HEK293 (cell line): Measurements from ENCODE around the gene METTL1.

Experiments
- BCL11A ChIP-seq: fragments of 450-650 bp; formaldehyde crosslinking; IDR thresholded peaks from 2 replicates; pipeline ENCODE4 v1.5.1; 2016; ENCODE audit warnings: low read depth, missing biosample characterization, missing genetic modification characterization
- SP7 ChIP-seq: fragments of 450-650 bp; formaldehyde crosslinking; IDR thresholded peaks from 2 replicates; pipeline ENCODE4 v1.5.1; 2016; ENCODE audit warnings: missing biosample characterization, missing genetic modification characterization
- ZFP3 ChIP-seq: fragments of 450-650 bp; formaldehyde crosslinking; IDR thresholded peaks from 2 replicates; pipeline ENCODE4 v1.5.1; 2016; ENCODE audit warnings: low read depth, missing biosample characterization, missing genetic modification characterization
- ZNF292 ChIP-seq: fragments of 450-650 bp; formaldehyde crosslinking; IDR thresholded peaks from 2 replicates; pipeline ENCODE4 v1.5.1; 2016; ENCODE audit warnings: low read depth, missing biosample characterization, missing genetic modification characterization, borderline replicate concordance
- ZNF510 ChIP-seq: fragments of 450-650 bp; formaldehyde crosslinking; IDR thresholded peaks from 2 replicates; pipeline ENCODE4 v1.5.1; 2018; ENCODE audit warnings: mild to moderate bottlenecking, missing genetic modification characterization, missing biosample characterization; ENCODE audit not compliant: insufficient replicate concordance
- TF ChIP-seq, protein P1 (sequence below): fragments of 450-650 bp; formaldehyde crosslinking; IDR thresholded peaks from 2 replicates; pipeline ENCODE4 v1.5.1; 2016; ENCODE audit warnings: missing biosample characterization, missing genetic modification characterization
- TF ChIP-seq, protein P2 (sequence below): fragments of 450-650 bp; formaldehyde crosslinking; IDR thresholded peaks from 2 replicates; pipeline ENCODE4 v1.5.1; 2016; ENCODE audit warnings: missing biosample characterization, missing genetic modification characterization
- TF ChIP-seq, protein P3 (sequence below): fragments of 450-650 bp; formaldehyde crosslinking; conservative IDR thresholded peaks from 2 replicates; pipeline ENCODE4 v1.5.1; 2016; ENCODE audit warnings: low read depth, missing biosample characterization, missing genetic modification characterization
- TF ChIP-seq, protein P4 (sequence below): fragments of 450-650 bp; formaldehyde crosslinking; IDR thresholded peaks from 2 replicates; pipeline ENCODE4 v1.5.1; 2016; ENCODE audit warnings: missing biosample characterization, missing genetic modification characterization, borderline replicate concordance
- TF ChIP-seq, protein P5 (sequence below): fragments of 450-650 bp; formaldehyde crosslinking; IDR thresholded peaks from 2 replicates; pipeline ENCODE4 v1.5.1; 2016; ENCODE audit warnings: missing biosample characterization, missing genetic modification characterization
- TF ChIP-seq, protein P6 (sequence below): fragments of 450-650 bp; formaldehyde crosslinking; optimal IDR thresholded peaks from 2 replicates; pipeline ENCODE3; 2016; ENCODE audit warnings: missing biosample characterization, mild to moderate bottlenecking, missing genetic modification characterization
- TF ChIP-seq, protein P7 (sequence below): fragments of 450-650 bp; formaldehyde crosslinking; IDR thresholded peaks from 2 replicates; pipeline ENCODE4 v1.5.1; 2016; ENCODE audit warnings: missing biosample characterization, missing genetic modification characterization
- TF ChIP-seq, protein P8 (sequence below): fragments of 450-650 bp; IDR thresholded peaks from 2 replicates; pipeline ENCODE4 v1.5.1; 2018; ENCODE audit warnings: missing biosample characterization, missing genetic modification characterization
- TF ChIP-seq, protein P9 (sequence below): fragments of 450-650 bp; formaldehyde crosslinking; IDR thresholded peaks from 2 replicates; pipeline ENCODE4 v1.5.1; 2016; ENCODE audit warnings: missing biosample characterization, missing genetic modification characterization

DNA sequence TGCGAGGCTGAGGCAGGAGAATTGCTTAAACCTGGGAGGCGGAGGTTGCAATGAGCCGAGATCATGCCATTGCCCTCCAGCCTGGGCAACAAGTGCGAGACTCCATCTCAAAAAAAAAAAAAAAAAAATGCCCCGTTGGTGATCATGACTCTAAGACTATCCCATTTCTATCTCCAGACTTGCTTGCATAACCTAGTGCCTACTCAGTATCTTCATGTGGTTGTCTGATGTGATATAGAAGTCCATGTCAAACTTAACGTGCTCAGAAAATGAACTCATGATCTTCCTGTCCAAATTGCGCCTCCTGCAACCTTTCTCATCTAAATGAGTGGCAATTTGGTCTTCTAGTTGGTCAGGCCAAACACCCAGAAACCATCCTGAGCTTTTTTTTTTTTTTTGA is 6.0 kb upstream of the METTL1 start:
- TF ChIP-seq SP7 (no peak), ZNF510 (no peak), ZNF292 (tag by site-specific recombination) (no peak), BCL11A (tag by site-specific recombination) (no peak), ZFP3 (tag by site-specific recombination) (no peak)
- TF ChIP-seq, protein P1, sequence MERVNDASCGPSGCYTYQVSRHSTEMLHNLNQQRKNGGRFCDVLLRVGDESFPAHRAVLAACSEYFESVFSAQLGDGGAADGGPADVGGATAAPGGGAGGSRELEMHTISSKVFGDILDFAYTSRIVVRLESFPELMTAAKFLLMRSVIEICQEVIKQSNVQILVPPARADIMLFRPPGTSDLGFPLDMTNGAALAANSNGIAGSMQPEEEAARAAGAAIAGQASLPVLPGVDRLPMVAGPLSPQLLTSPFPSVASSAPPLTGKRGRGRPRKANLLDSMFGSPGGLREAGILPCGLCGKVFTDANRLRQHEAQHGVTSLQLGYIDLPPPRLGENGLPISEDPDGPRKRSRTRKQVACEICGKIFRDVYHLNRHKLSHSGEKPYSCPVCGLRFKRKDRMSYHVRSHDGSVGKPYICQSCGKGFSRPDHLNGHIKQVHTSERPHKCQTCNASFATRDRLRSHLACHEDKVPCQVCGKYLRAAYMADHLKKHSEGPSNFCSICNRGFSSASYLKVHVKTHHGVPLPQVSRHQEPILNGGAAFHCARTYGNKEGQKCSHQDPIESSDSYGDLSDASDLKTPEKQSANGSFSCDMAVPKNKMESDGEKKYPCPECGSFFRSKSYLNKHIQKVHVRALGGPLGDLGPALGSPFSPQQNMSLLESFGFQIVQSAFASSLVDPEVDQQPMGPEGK (tag by site-specific recombination) = no peak
- TF ChIP-seq, protein P2, sequence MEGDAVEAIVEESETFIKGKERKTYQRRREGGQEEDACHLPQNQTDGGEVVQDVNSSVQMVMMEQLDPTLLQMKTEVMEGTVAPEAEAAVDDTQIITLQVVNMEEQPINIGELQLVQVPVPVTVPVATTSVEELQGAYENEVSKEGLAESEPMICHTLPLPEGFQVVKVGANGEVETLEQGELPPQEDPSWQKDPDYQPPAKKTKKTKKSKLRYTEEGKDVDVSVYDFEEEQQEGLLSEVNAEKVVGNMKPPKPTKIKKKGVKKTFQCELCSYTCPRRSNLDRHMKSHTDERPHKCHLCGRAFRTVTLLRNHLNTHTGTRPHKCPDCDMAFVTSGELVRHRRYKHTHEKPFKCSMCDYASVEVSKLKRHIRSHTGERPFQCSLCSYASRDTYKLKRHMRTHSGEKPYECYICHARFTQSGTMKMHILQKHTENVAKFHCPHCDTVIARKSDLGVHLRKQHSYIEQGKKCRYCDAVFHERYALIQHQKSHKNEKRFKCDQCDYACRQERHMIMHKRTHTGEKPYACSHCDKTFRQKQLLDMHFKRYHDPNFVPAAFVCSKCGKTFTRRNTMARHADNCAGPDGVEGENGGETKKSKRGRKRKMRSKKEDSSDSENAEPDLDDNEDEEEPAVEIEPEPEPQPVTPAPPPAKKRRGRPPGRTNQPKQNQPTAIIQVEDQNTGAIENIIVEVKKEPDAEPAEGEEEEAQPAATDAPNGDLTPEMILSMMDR (tag by site-specific recombination) = no peak
- TF ChIP-seq, protein P3, sequence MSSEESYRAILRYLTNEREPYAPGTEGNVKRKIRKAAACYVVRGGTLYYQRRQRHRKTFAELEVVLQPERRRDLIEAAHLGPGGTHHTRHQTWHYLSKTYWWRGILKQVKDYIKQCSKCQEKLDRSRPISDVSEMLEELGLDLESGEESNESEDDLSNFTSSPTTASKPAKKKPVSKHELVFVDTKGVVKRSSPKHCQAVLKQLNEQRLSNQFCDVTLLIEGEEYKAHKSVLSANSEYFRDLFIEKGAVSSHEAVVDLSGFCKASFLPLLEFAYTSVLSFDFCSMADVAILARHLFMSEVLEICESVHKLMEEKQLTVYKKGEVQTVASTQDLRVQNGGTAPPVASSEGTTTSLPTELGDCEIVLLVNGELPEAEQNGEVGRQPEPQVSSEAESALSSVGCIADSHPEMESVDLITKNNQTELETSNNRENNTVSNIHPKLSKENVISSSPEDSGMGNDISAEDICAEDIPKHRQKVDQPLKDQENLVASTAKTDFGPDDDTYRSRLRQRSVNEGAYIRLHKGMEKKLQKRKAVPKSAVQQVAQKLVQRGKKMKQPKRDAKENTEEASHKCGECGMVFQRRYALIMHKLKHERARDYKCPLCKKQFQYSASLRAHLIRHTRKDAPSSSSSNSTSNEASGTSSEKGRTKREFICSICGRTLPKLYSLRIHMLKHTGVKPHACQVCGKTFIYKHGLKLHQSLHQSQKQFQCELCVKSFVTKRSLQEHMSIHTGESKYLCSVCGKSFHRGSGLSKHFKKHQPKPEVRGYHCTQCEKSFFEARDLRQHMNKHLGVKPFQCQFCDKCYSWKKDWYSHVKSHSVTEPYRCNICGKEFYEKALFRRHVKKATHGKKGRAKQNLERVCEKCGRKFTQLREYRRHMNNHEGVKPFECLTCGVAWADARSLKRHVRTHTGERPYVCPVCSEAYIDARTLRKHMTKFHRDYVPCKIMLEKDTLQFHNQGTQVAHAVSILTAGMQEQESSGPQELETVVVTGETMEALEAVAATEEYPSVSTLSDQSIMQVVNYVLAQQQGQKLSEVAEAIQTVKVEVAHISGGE (tag by site-specific recombination) = no peak
- TF ChIP-seq, protein P4, sequence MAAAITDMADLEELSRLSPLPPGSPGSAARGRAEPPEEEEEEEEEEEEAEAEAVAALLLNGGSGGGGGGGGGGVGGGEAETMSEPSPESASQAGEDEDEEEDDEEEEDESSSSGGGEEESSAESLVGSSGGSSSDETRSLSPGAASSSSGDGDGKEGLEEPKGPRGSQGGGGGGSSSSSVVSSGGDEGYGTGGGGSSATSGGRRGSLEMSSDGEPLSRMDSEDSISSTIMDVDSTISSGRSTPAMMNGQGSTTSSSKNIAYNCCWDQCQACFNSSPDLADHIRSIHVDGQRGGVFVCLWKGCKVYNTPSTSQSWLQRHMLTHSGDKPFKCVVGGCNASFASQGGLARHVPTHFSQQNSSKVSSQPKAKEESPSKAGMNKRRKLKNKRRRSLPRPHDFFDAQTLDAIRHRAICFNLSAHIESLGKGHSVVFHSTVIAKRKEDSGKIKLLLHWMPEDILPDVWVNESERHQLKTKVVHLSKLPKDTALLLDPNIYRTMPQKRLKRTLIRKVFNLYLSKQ (tag by site-specific recombination) = no peak
- TF ChIP-seq, protein P5, sequence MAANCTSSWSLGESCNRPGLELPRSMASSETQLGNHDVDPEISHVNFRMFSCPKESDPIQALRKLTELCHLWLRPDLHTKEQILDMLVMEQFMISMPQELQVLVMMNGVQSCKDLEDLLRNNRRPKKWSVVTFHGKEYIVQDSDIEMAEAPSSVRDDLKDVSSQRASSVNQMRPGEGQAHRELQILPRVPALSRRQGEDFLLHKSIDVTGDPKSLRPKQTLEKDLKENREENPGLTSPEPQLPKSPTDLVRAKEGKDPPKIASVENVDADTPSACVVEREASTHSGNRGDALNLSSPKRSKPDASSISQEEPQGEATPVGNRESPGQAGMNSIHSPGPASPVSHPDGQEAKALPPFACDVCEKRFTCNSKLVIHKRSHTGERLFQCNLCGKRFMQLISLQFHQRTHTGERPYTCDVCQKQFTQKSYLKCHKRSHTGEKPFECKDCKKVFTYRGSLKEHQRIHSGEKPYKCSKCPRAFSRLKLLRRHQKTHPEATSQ = no peak
- TF ChIP-seq, protein P6, sequence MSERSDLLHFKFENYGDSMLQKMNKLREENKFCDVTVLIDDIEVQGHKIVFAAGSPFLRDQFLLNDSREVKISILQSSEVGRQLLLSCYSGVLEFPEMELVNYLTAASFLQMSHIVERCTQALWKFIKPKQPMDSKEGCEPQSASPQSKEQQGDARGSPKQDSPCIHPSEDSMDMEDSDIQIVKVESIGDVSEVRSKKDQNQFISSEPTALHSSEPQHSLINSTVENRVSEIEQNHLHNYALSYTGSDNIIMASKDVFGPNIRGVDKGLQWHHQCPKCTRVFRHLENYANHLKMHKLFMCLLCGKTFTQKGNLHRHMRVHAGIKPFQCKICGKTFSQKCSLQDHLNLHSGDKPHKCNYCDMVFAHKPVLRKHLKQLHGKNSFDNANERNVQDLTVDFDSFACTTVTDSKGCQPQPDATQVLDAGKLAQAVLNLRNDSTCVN (tag by site-specific recombination) = no peak
- TF ChIP-seq, protein P7, sequence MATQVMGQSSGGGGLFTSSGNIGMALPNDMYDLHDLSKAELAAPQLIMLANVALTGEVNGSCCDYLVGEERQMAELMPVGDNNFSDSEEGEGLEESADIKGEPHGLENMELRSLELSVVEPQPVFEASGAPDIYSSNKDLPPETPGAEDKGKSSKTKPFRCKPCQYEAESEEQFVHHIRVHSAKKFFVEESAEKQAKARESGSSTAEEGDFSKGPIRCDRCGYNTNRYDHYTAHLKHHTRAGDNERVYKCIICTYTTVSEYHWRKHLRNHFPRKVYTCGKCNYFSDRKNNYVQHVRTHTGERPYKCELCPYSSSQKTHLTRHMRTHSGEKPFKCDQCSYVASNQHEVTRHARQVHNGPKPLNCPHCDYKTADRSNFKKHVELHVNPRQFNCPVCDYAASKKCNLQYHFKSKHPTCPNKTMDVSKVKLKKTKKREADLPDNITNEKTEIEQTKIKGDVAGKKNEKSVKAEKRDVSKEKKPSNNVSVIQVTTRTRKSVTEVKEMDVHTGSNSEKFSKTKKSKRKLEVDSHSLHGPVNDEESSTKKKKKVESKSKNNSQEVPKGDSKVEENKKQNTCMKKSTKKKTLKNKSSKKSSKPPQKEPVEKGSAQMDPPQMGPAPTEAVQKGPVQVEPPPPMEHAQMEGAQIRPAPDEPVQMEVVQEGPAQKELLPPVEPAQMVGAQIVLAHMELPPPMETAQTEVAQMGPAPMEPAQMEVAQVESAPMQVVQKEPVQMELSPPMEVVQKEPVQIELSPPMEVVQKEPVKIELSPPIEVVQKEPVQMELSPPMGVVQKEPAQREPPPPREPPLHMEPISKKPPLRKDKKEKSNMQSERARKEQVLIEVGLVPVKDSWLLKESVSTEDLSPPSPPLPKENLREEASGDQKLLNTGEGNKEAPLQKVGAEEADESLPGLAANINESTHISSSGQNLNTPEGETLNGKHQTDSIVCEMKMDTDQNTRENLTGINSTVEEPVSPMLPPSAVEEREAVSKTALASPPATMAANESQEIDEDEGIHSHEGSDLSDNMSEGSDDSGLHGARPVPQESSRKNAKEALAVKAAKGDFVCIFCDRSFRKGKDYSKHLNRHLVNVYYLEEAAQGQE (tag by site-specific recombination) = no peak
- TF ChIP-seq, protein P8, sequence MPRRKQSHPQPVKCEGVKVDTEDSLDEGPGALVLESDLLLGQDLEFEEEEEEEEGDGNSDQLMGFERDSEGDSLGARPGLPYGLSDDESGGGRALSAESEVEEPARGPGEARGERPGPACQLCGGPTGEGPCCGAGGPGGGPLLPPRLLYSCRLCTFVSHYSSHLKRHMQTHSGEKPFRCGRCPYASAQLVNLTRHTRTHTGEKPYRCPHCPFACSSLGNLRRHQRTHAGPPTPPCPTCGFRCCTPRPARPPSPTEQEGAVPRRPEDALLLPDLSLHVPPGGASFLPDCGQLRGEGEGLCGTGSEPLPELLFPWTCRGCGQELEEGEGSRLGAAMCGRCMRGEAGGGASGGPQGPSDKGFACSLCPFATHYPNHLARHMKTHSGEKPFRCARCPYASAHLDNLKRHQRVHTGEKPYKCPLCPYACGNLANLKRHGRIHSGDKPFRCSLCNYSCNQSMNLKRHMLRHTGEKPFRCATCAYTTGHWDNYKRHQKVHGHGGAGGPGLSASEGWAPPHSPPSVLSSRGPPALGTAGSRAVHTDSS = no peak
- TF ChIP-seq, protein P9, sequence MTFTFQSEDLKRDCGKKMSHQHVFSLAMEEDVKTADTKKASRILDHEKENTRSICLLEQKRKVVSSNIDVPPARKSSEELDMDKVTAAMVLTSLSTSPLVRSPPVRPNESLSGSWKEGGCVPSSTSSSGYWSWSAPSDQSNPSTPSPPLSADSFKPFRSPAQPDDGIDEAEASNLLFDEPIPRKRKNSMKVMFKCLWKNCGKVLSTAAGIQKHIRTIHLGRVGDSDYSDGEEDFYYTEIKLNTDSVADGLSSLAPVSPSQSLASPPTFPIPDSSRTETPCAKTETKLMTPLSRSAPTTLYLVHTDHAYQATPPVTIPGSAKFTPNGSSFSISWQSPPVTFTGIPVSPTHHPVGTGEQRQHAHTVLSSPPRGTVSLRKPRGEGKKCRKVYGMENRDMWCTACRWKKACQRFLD (tag by site-specific recombination) = no peak
